A673 (cell line): Measurements from ENCODE around the gene EVA1A. TPM values are rescaled to one million over a fixed set of nuclear protein-coding genes. Genes with fewer than 3 reads are reported as not detected.

Experiments
- BruUV-seq: library from RNA; stranded (reverse); fragments of 400-500 nt; replicated peaks from 2 replicates; lab custom pipeline; 2021; lab: Mats Ljungman, UMichigan
- CTCF ChIA-PET: fragments of 300-600 bp; sonication (Branson Sonifier 250); formaldehyde crosslinking; loops from one replicate; lab custom pipeline; 2022; ENCODE audit warnings: antibody characterized with exemption; lab: Charles Lee
- POLR2A ChIA-PET: fragments of 300-600 bp; sonication (Branson Sonifier 250); formaldehyde crosslinking; loops from one replicate; lab custom pipeline; 2022; ENCODE audit warnings: antibody characterized with exemption; ENCODE audit not compliant: low non-redundant PET; lab: Charles Lee
- DNase-seq: peaks from one replicate; pipeline ENCODE4 v3.0.0-alpha.2; 2015; ENCODE audit warnings: low spot score
- H3K27ac ChIP-seq: fragments of 200-600 bp; sonication (generic); 2 replicates; pipeline ENCODE4 v1.5.1; 2016; ENCODE audit warnings: mixed run types, low read depth, mild to moderate bottlenecking, mixed read lengths, antibody characterized with exemption, low read length; ENCODE audit not compliant: poor library complexity, severe bottlenecking
- H3K27me3 ChIP-seq: fragments of 200-600 bp; sonication (generic); replicated peaks from 2 replicates; pipeline ENCODE4 v1.6.1; 2017; ENCODE audit warnings: mixed run types, low read depth, mild to moderate bottlenecking, mixed read lengths, antibody characterized with exemption, low read length; ENCODE audit not compliant: insufficient read depth, poor library complexity
- H3K36me3 ChIP-seq: fragments of 200-600 bp; sonication (generic); 2 replicates; pipeline ENCODE4 v1.6.1; 2016; ENCODE audit warnings: mixed run types, mild to moderate bottlenecking, mixed read lengths, antibody characterized with exemption, low read length; ENCODE audit not compliant: insufficient read depth, poor library complexity, severe bottlenecking
- H3K4me1 ChIP-seq: fragments of 200-600 bp; sonication (generic); 2 replicates; pipeline ENCODE4 v1.6.1; 2017; ENCODE audit warnings: mixed run types, mild to moderate bottlenecking, mixed read lengths, antibody characterized with exemption, low read length; ENCODE audit not compliant: insufficient read depth, poor library complexity, severe bottlenecking
- H3K4me3 ChIP-seq: fragments of 200-600 bp; sonication (generic); 2 replicates; pipeline ENCODE4 v1.5.1; 2016; ENCODE audit warnings: low read depth, mixed run types, mild to moderate bottlenecking, mixed read lengths, low read length; ENCODE audit not compliant: poor library complexity, severe bottlenecking
- H3K9me3 ChIP-seq: fragments of 200-600 bp; sonication (generic); 2 replicates; pipeline ENCODE4 v1.6.1; 2016; ENCODE audit warnings: mixed run types, low read depth, mild to moderate bottlenecking, mixed read lengths, antibody characterized with exemption, low read length; ENCODE audit not compliant: poor library complexity, severe bottlenecking
- CTCF ChIP-seq: fragments of 300-800, 200-600 bp; sonication (generic); conservative IDR thresholded peaks from 2 replicates; pipeline ENCODE4 v1.5.1; 2017; ENCODE audit warnings: low read depth, mild to moderate bottlenecking, antibody characterized with exemption, low read length, moderate library complexity, mixed read lengths
- EZH2 ChIP-seq: fragments of 200-600 bp; sonication (generic); IDR thresholded peaks from 2 replicates; pipeline ENCODE4 v1.6.1; 2017; ENCODE audit warnings: borderline replicate concordance, low read depth, mild to moderate bottlenecking, mixed read lengths, antibody characterized with exemption, low read length; ENCODE audit not compliant: poor library complexity, severe bottlenecking
- intact Hi-C: fragments of 100-400 bp; cut with micrococcal nuclease; formaldehyde crosslinking; loops from one replicate; pipeline ENCODE4 v1.10.0; 2022; ENCODE audit not compliant: unreplicated experiment
- total RNA-seq: library from RNA; stranded (reverse); gene quantifications from 2 replicates; pipeline ENCODE4 v1.2.3, GENCODE V29; 2021

The EVA1A gene
- total RNA-seq, 1 experiment from 2014 or later: 4.3 TPM

GRCh38 chr2:75574106-75574505, 13.4 kb upstream of the EVA1A start:
- ChIA-PET POLR2A (no interaction called here), CTCF (no interaction called here)
- no TSS peak for BruUV-seq
- TF ChIP-seq EZH2: no peak
- TF ChIP-seq CTCF: 0 out of 2 replicates have a peak, but pooled peaks have one; percentile 13
- DNase-seq: no peak
- intact Hi-C loops: no loop called here
- Histone ChIP-seq H3K4me3 (no peak overlapping the region), H3K4me1 (peaks cover 23% of the 10 kb centered on the region), H3K9me3 (no peaks in the 10 kb centered on the region), H3K27me3 (no peaks in the 10 kb centered on the region), H3K27ac (no peak overlapping the region), H3K36me3 (no peaks in the 10 kb centered on the region)

GRCh38 chr2:75573145-75573878, 12.6 kb upstream of the EVA1A start:
- POLR2A ChIA-PET: no interaction called here
- no peak overlapping the region for H3K4me3 ChIP-seq
- no peak overlapping the region for H3K27ac ChIP-seq
- no peaks in the 10 kb centered on the region for H3K9me3 ChIP-seq
- no peaks in the 10 kb centered on the region for H3K36me3 ChIP-seq
- CTCF ChIA-PET: no interaction called here
- TF ChIP-seq EZH2 (no peak), CTCF (no peak)
- no peaks in the 10 kb centered on the region for H3K27me3 ChIP-seq
- intact Hi-C loops: no loop called here
- no TSS peak for BruUV-seq
- DNase-seq: no peak
- H3K4me1 ChIP-seq: peaks cover 23% of the 10 kb centered on the region

DNA sequence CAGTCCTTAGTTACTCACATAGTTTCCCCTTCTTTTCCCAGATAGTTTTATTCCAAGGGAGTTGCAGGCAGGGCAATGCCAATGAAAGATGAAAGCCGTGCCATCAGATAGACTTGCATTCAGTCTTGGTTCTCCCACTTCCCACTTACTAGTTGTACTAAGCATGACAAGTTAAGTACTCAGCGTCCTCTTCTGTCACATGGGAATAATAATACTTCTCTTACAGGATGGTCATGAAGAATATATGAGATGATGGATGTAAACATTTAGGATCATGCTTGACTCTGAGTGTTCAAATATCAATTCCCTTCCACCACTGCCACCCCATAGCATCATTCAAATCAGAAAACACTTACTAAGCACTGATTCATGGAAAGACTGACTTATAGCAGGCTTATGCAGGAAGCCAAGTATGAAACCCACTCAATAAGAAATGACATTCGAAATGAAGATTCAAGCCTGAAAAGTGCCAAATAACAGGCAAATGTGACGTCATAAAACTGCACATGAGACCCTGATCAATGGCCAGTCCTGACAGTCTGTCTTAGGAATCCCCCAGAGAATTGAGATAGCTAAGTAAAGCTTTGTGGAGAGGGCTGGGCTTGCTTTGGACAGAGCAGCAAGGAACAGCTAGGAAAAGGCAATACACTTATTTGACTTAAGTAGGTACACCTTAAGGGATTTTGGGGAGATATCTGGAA, 11.1 kb upstream of the EVA1A start:
- BruUV-seq: no TSS peak
- CTCF ChIA-PET: no interaction called here

More for the DNA sequence above, 11.1 kb upstream of the EVA1A start:
- Histone ChIP-seq H3K4me1 (peaks cover 23% of the 10 kb centered on the region), H3K9me3 (no peaks in the 10 kb centered on the region), H3K4me3 (no peak overlapping the region), H3K36me3 (no peaks in the 10 kb centered on the region), H3K27ac (peak overlapping the region; percentile 64), H3K27me3 (no peaks in the 10 kb centered on the region)
- DNase-seq: no peak
- intact Hi-C loops: no loop called here
- POLR2A ChIA-PET: no interaction called here
- TF ChIP-seq EZH2 (no peak), CTCF (no peak)
